ACC112 (cell line): ENCODE data around the gene GUCY1A2.

Experiments
- H2AFZ ChIP-seq: fragments of 200-600 bp; sonication (generic); one replicate; pipeline ENCODE4 v1.6.0; 2017; ENCODE audit warnings: antibody characterized with exemption, low read length; ENCODE audit not compliant: unreplicated experiment
- H3K27ac ChIP-seq: fragments of 200-600 bp; sonication (generic); 2 replicates; pipeline ENCODE4 v1.5.1; 2014; ENCODE audit warnings: low read depth, mild to moderate bottlenecking, antibody characterized with exemption, low read length, moderate library complexity
- H3K27me3 ChIP-seq: fragments of 200-600 bp; sonication (generic); 2 replicates; pipeline ENCODE4 v1.6.1; 2014; ENCODE audit warnings: mild to moderate bottlenecking, antibody characterized with exemption, low read length, moderate library complexity, mixed read lengths; ENCODE audit not compliant: insufficient read depth
- H3K36me3 ChIP-seq: fragments of 200-600 bp; sonication (generic); 2 replicates; pipeline ENCODE4 v1.6.1; 2016; ENCODE audit warnings: mild to moderate bottlenecking, antibody characterized with exemption, low read length, moderate library complexity, mixed read lengths; ENCODE audit not compliant: insufficient read depth
- H3K4me1 ChIP-seq: fragments of 200-600 bp; sonication (generic); one replicate; pipeline ENCODE4 v1.6.1; 2016; ENCODE audit warnings: low read length, mixed read lengths; ENCODE audit not compliant: insufficient read depth, unreplicated experiment, control insufficient read depth
- H3K4me3 ChIP-seq: fragments of 200-600 bp; sonication (generic); 2 replicates; pipeline ENCODE4 v1.5.1; 2014; ENCODE audit warnings: mild to moderate bottlenecking, low read depth, low read length
- H3K79me2 ChIP-seq: fragments of 200-600 bp; sonication (generic); one replicate; pipeline ENCODE4 v1.6.0; 2016; ENCODE audit warnings: low read length; ENCODE audit not compliant: control insufficient read depth, unreplicated experiment, insufficient read depth

The GUCY1A2 gene

GRCh38 chr11:107025673-107026072 lies 7.4 kb upstream of the GUCY1A2 start:
- Histone ChIP-seq H3K4me3 (no peak overlapping the region), H3K4me1 (no peaks in the 10 kb centered on the region), H3K27ac (no peak overlapping the region), H3K79me2 (no peaks in the 10 kb centered on the region), H3K27me3 (peaks cover 81% of the 10 kb centered on the region), H2AFZ (no peak overlapping the region), H3K36me3 (no peaks in the 10 kb centered on the region)

- H3K27me3 ChIP-seq: peaks cover 82% of the 10 kb centered on the region
- no peak overlapping the region for H2AFZ ChIP-seq
- no peak overlapping the region for H3K4me3 ChIP-seq
- no peak overlapping the region for H3K27ac ChIP-seq
- no peaks in the 10 kb centered on the region for H3K36me3 ChIP-seq
- no peaks in the 10 kb centered on the region for H3K79me2 ChIP-seq
- peaks cover 3% of the 10 kb centered on the region for H3K4me1 ChIP-seq
Observed at GRCh38 chr11:107020594-107020993, 2.3 kb upstream of the GUCY1A2 start.

- H3K79me2 ChIP-seq: no peaks in the 10 kb centered on the region
- no peaks in the 10 kb centered on the region for H3K36me3 ChIP-seq
- H3K27ac ChIP-seq: no peak overlapping the region
- peaks cover 76% of the 10 kb centered on the region for H3K27me3 ChIP-seq
- H2AFZ ChIP-seq: peak overlapping the region; percentile 60
- H3K4me1 ChIP-seq: peaks cover 12% of the 10 kb centered on the region
- H3K4me3 ChIP-seq: peak overlapping the region; percentile 79
Observed at GRCh38 chr11:107018902-107019493, 722 bp upstream of the GUCY1A2 start.

GRCh38 chr11:107017433-107018218 lies 650 bp downstream of the GUCY1A2 start:
- H3K36me3 ChIP-seq: no peaks in the 10 kb centered on the region
- H3K27me3 ChIP-seq: peaks cover 64% of the 10 kb centered on the region
- peak overlapping the region; percentile 75 for H3K4me3 ChIP-seq
- H2AFZ ChIP-seq: no peak overlapping the region
- H3K79me2 ChIP-seq: no peaks in the 10 kb centered on the region
- H3K27ac ChIP-seq: no peak overlapping the region
- H3K4me1 ChIP-seq: peaks cover 12% of the 10 kb centered on the region

- peaks cover 12% of the 10 kb centered on the region for H3K4me1 ChIP-seq
- no peak overlapping the region for H3K27ac ChIP-seq
- no peak overlapping the region for H2AFZ ChIP-seq
- no peaks in the 10 kb centered on the region for H3K36me3 ChIP-seq
- no peaks in the 10 kb centered on the region for H3K79me2 ChIP-seq
- peaks cover 58% of the 10 kb centered on the region for H3K27me3 ChIP-seq
- peak overlapping the region; percentile 75 for H3K4me3 ChIP-seq
Observed at GRCh38 chr11:107017104-107017432, 1.2 kb downstream of the GUCY1A2 start.

GRCh38 chr11:107014871-107015270 lies 3.4 kb downstream of the GUCY1A2 start:
- H2AFZ ChIP-seq: no peak overlapping the region
- no peak overlapping the region for H3K4me3 ChIP-seq
- H3K4me1 ChIP-seq: peaks cover 12% of the 10 kb centered on the region
- H3K27ac ChIP-seq: no peak overlapping the region
- H3K79me2 ChIP-seq: no peaks in the 10 kb centered on the region
- H3K36me3 ChIP-seq: no peaks in the 10 kb centered on the region
- H3K27me3 ChIP-seq: peaks cover 38% of the 10 kb centered on the region

GRCh38 chr11:107011977-107012376 lies 6.3 kb downstream of the GUCY1A2 start:
- H3K27ac ChIP-seq: no peak overlapping the region
- H3K79me2 ChIP-seq: no peaks in the 10 kb centered on the region
- H3K4me1 ChIP-seq: peaks cover 8% of the 10 kb centered on the region
- H3K27me3 ChIP-seq: peaks cover 16% of the 10 kb centered on the region
- H2AFZ ChIP-seq: no peak overlapping the region
- no peaks in the 10 kb centered on the region for H3K36me3 ChIP-seq
- no peak overlapping the region for H3K4me3 ChIP-seq

- no peaks in the 10 kb centered on the region for H3K79me2 ChIP-seq
- H3K4me3 ChIP-seq: no peak overlapping the region
- peaks cover 15% of the 10 kb centered on the region for H3K27me3 ChIP-seq
- no peaks in the 10 kb centered on the region for H3K4me1 ChIP-seq
- H3K27ac ChIP-seq: no peak overlapping the region
- no peaks in the 10 kb centered on the region for H3K36me3 ChIP-seq
- H2AFZ ChIP-seq: no peak overlapping the region
Observed at GRCh38 chr11:107009190-107009589, 9.1 kb downstream of the GUCY1A2 start.

GRCh38 chr11:107006076-107006833 lies 12.0 kb downstream of the GUCY1A2 start:
- peaks cover 29% of the 10 kb centered on the region for H3K27me3 ChIP-seq
- H3K79me2 ChIP-seq: no peaks in the 10 kb centered on the region
- no peak overlapping the region for H3K4me3 ChIP-seq
- no peaks in the 10 kb centered on the region for H3K4me1 ChIP-seq
- H3K27ac ChIP-seq: no peak overlapping the region
- H2AFZ ChIP-seq: no peak overlapping the region
- no peaks in the 10 kb centered on the region for H3K36me3 ChIP-seq

- H3K4me1 ChIP-seq: no peaks in the 10 kb centered on the region
- H3K27me3 ChIP-seq: peaks cover 14% of the 10 kb centered on the region; the same call in 1 of the 2 replicates
- H3K36me3 ChIP-seq: no peaks in the 10 kb centered on the region
- H3K79me2 ChIP-seq: no peaks in the 10 kb centered on the region
- H2AFZ ChIP-seq: no peak overlapping the region
- no peak overlapping the region for H3K4me3 ChIP-seq
- H3K27ac ChIP-seq: no peak overlapping the region
Observed at GRCh38 chr11:106999196-106999595, 19.1 kb downstream of the GUCY1A2 start.

GRCh38 chr11:106998916-106999188 lies 19.4 kb downstream of the GUCY1A2 start:
- no peak overlapping the region for H2AFZ ChIP-seq
- no peaks in the 10 kb centered on the region for H3K36me3 ChIP-seq
- H3K79me2 ChIP-seq: no peaks in the 10 kb centered on the region
- H3K27ac ChIP-seq: no peak overlapping the region
- H3K4me3 ChIP-seq: no peak overlapping the region
- H3K4me1 ChIP-seq: no peaks in the 10 kb centered on the region
- H3K27me3 ChIP-seq: peaks cover 10% of the 10 kb centered on the region; the same call in 1 of the 2 replicates
